ENCODE results near the gene CCNH.

Gene CCNH

GRCh38 chr5:87403409-87403808 is 9.3 kb downstream of the CCNH start:
- no peak for DNase-seq (ENCODE audit: low read depth in 3 of 3)

- no peak for DNase-seq (ENCODE audit: low read depth in 3 of 3)
Measured at GRCh38 chr5:87401626-87402025, 11.1 kb downstream of the CCNH start.

GRCh38 chr5:87400305-87400899 is 12.3 kb downstream of the CCNH start:
- no peak for DNase-seq (ENCODE audit: low read depth in 3 of 3)

- no peak for DNase-seq (ENCODE audit: low read depth in 3 of 3)
Measured at GRCh38 chr5:87399720-87400119, 13.0 kb downstream of the CCNH start.

GRCh38 chr5:87398981-87399614 is 13.6 kb downstream of the CCNH start:
- DNase-seq (ENCODE audit: low read depth in 3 of 3), result no peak

- DNase-seq (ENCODE audit: low read depth in 3 of 3), result no peak
Measured at GRCh38 chr5:87394411-87395165, 18.1 kb downstream of the CCNH start.

GRCh38 chr5:87393331-87393730 is 19.4 kb downstream of the CCNH start:
- no peak for DNase-seq (ENCODE audit: low read depth in 3 of 3)

- DNase-seq (ENCODE audit: low read depth in 3 of 3), result no peak
Measured at GRCh38 chr5:87392801-87393200, 19.9 kb downstream of the CCNH start.

GRCh38 chr5:87392170-87392569 is 20.6 kb downstream of the CCNH start:
- no peak for DNase-seq (ENCODE audit: low read depth in 3 of 3)

GRCh38 chr5:87390576-87391199 is 22.0 kb downstream of the CCNH start:
- DNase-seq (ENCODE audit: low read depth in 3 of 3), result no peak

GRCh38 chr5:87390075-87390474 is 22.7 kb downstream of the CCNH start:
- no peak for DNase-seq (ENCODE audit: low read depth in 3 of 3)

- DNase-seq (ENCODE audit: low read depth in 3 of 3), result no peak
Measured at GRCh38 chr5:87389296-87390034, 23.3 kb downstream of the CCNH start.

GRCh38 chr5:87388129-87388528 is 24.6 kb downstream of the CCNH start:
- no peak for DNase-seq (ENCODE audit: low read depth in 3 of 3)

- DNase-seq (ENCODE audit: low read depth in 3 of 3), result no peak
Measured at GRCh38 chr5:87385802-87386201, 26.9 kb downstream of the CCNH start.

GRCh38 chr5:87383216-87383615 is 29.5 kb downstream of the CCNH start:
- no peak for DNase-seq (ENCODE audit: low read depth in 3 of 3)

GRCh38 chr5:87382224-87382623 is 30.5 kb downstream of the CCNH start:
- DNase-seq (ENCODE audit: low read depth in 3 of 3), result no peak

- DNase-seq (ENCODE audit: low read depth in 3 of 3), result no peak
Measured at GRCh38 chr5:87372705-87373104, 40.0 kb downstream of the CCNH start.

- no peak for DNase-seq (ENCODE audit: low read depth in 3 of 3)
Measured at GRCh38 chr5:87369431-87369830, 43.3 kb downstream of the CCNH start.

GRCh38 chr5:87368601-87369000 is 44.1 kb downstream of the CCNH start:
- DNase-seq (ENCODE audit: low read depth in 3 of 3), result no peak

- no peak for DNase-seq (ENCODE audit: low read depth in 3 of 3)
Measured at GRCh38 chr5:87367243-87367642, 45.5 kb downstream of the CCNH start.

- no peak for DNase-seq (ENCODE audit: low read depth in 3 of 3)
Measured at GRCh38 chr5:87361536-87362213, 51.1 kb downstream of the CCNH start.
